HEK293 (cell line): ENCODE data around the gene GNG4.

ENCODE experiments used
- PRDM4 ChIP-seq: fragments of 450-650 bp; formaldehyde crosslinking; IDR thresholded peaks from 2 replicates; pipeline ENCODE4 v1.5.1; 2017; ENCODE audit warnings: missing biosample characterization, missing genetic modification characterization
- SALL2 ChIP-seq: fragments of 450-650 bp; formaldehyde crosslinking; IDR thresholded peaks from 2 replicates; pipeline ENCODE4 v1.5.0; 2017; ENCODE audit warnings: missing biosample characterization, mild to moderate bottlenecking, missing genetic modification characterization, borderline replicate concordance
- SP2 ChIP-seq: fragments of 450-650 bp; formaldehyde crosslinking; IDR thresholded peaks from 2 replicates; pipeline ENCODE4 v1.5.1; 2016; ENCODE audit warnings: missing biosample characterization, missing genetic modification characterization
- ZBTB10 ChIP-seq: fragments of 450-650 bp; formaldehyde crosslinking; IDR thresholded peaks from 2 replicates; pipeline ENCODE4 v1.5.1; 2016; ENCODE audit warnings: missing biosample characterization, missing genetic modification characterization
- ZBTB21 ChIP-seq: fragments of 450-650 bp; formaldehyde crosslinking; IDR thresholded peaks from 2 replicates; pipeline ENCODE4 v1.5.1; 2017; ENCODE audit warnings: missing biosample characterization, missing genetic modification characterization
- ZBTB48 ChIP-seq: fragments of 450-650 bp; formaldehyde crosslinking; IDR thresholded peaks from 2 replicates; pipeline ENCODE4 v1.5.1; 2016; ENCODE audit warnings: missing biosample characterization, missing genetic modification characterization
- ZFHX2 ChIP-seq: fragments of 450-650 bp; formaldehyde crosslinking; conservative IDR thresholded peaks from 2 replicates; pipeline ENCODE4 v1.5.1; 2016; ENCODE audit warnings: missing biosample characterization, missing genetic modification characterization
- ZFP41 ChIP-seq: fragments of 450-650 bp; formaldehyde crosslinking; IDR thresholded peaks from 2 replicates; pipeline ENCODE4 v1.5.1; 2016; ENCODE audit warnings: missing biosample characterization, missing genetic modification characterization, borderline replicate concordance
- ZNF155 ChIP-seq: fragments of 450-650 bp; formaldehyde crosslinking; IDR thresholded peaks from 2 replicates; pipeline ENCODE4 v1.5.1; 2016; ENCODE audit warnings: missing biosample characterization, missing genetic modification characterization
- ZNF175 ChIP-seq: fragments of 450-650 bp; formaldehyde crosslinking; IDR thresholded peaks from 2 replicates; pipeline ENCODE4 v1.5.1; 2016; ENCODE audit warnings: missing biosample characterization, missing genetic modification characterization
- ZNF184 ChIP-seq: fragments of 450-650 bp; IDR thresholded peaks from 2 replicates; pipeline ENCODE4 v1.5.1; 2018; ENCODE audit warnings: missing biosample characterization, mild to moderate bottlenecking, missing genetic modification characterization
- ZNF202 ChIP-seq: fragments of 450-650 bp; formaldehyde crosslinking; IDR thresholded peaks from 2 replicates; pipeline ENCODE4 v1.5.1; 2016; ENCODE audit warnings: missing biosample characterization, missing genetic modification characterization, borderline replicate concordance
- ZNF221 ChIP-seq: fragments of 450-650 bp; formaldehyde crosslinking; IDR thresholded peaks from 2 replicates; pipeline ENCODE4 v1.5.1; 2017; ENCODE audit warnings: missing biosample characterization, missing genetic modification characterization, borderline replicate concordance
- ZNF223 ChIP-seq: fragments of 450-650 bp; formaldehyde crosslinking; IDR thresholded peaks from 2 replicates; pipeline ENCODE4 v1.5.1; 2016; ENCODE audit warnings: missing biosample characterization, missing genetic modification characterization
- ZNF239 ChIP-seq: fragments of 450-650 bp; formaldehyde crosslinking; IDR thresholded peaks from 2 replicates; pipeline ENCODE4 v1.5.1; 2016; ENCODE audit warnings: missing biosample characterization, missing genetic modification characterization
- ZNF266 ChIP-seq: fragments of 450-650 bp; formaldehyde crosslinking; IDR thresholded peaks from 2 replicates; pipeline ENCODE4 v1.5.1; 2016; ENCODE audit warnings: missing biosample characterization, missing genetic modification characterization, low read depth
- ZNF292 ChIP-seq: fragments of 450-650 bp; formaldehyde crosslinking; IDR thresholded peaks from 2 replicates; pipeline ENCODE4 v1.5.1; 2016; ENCODE audit warnings: low read depth, missing biosample characterization, missing genetic modification characterization, borderline replicate concordance
- ZNF366 ChIP-seq: fragments of 450-650 bp; formaldehyde crosslinking; conservative IDR thresholded peaks from 2 replicates; pipeline ENCODE4 v1.5.1; 2016; ENCODE audit warnings: missing biosample characterization, missing genetic modification characterization
- ZNF394 ChIP-seq: fragments of 450-650 bp; formaldehyde crosslinking; IDR thresholded peaks from 2 replicates; pipeline ENCODE4 v1.5.1; 2016; ENCODE audit warnings: missing biosample characterization, missing genetic modification characterization, mild to moderate bottlenecking, moderate library complexity, borderline replicate concordance
- ZNF426 ChIP-seq: fragments of 450-650 bp; formaldehyde crosslinking; IDR thresholded peaks from 2 replicates; pipeline ENCODE4 v1.5.1; 2017; ENCODE audit warnings: missing biosample characterization, missing genetic modification characterization, mild to moderate bottlenecking, inconsistent platforms, moderate library complexity
- ZNF513 ChIP-seq: fragments of 450-650 bp; IDR thresholded peaks from 2 replicates; pipeline ENCODE4 v1.5.1; 2018; ENCODE audit warnings: missing biosample characterization, missing genetic modification characterization
- ZNF514 ChIP-seq: fragments of 450-650 bp; formaldehyde crosslinking; IDR thresholded peaks from 2 replicates; pipeline ENCODE4 v1.5.1; 2016; ENCODE audit warnings: missing biosample characterization, missing genetic modification characterization
- ZNF549 ChIP-seq: fragments of 450-650 bp; IDR thresholded peaks from 2 replicates; pipeline ENCODE4 v1.5.1; 2018; ENCODE audit warnings: missing biosample characterization, missing genetic modification characterization, mild to moderate bottlenecking, inconsistent platforms, moderate library complexity
- ZNF610 ChIP-seq: fragments of 450-650 bp; formaldehyde crosslinking; IDR thresholded peaks from 2 replicates; pipeline ENCODE4 v1.5.1; 2016; ENCODE audit warnings: missing biosample characterization, missing genetic modification characterization, borderline replicate concordance
- ZNF624 ChIP-seq: fragments of 450-650 bp; formaldehyde crosslinking; IDR thresholded peaks from 2 replicates; pipeline ENCODE4 v1.5.1; 2017; ENCODE audit warnings: missing biosample characterization, missing genetic modification characterization
- ZXDB ChIP-seq: fragments of 450-650 bp; formaldehyde crosslinking; IDR thresholded peaks from 2 replicates; pipeline ENCODE4 v1.5.1; 2016; ENCODE audit warnings: missing biosample characterization, missing genetic modification characterization
- TF ChIP-seq, protein P1 (sequence below): fragments of 450-650 bp; formaldehyde crosslinking; IDR thresholded peaks from 2 replicates; pipeline ENCODE4 v1.5.1; 2016; ENCODE audit warnings: missing biosample characterization, missing genetic modification characterization
- TF ChIP-seq, protein P2 (sequence below): fragments of 450-650 bp; formaldehyde crosslinking; IDR thresholded peaks from 2 replicates; pipeline ENCODE4 v1.5.1; 2016; ENCODE audit warnings: missing biosample characterization, missing genetic modification characterization

Gene GNG4

GRCh38 chr1:235503403-235504121, 146.0 kb downstream of the GNG4 start (continued):
- TF ChIP-seq ZNF239 (tag by site-specific recombination) (no peak), PRDM4 (tag by site-specific recombination) (no peak), ZNF155 (tag by site-specific recombination) (no peak), ZNF366 (tag by site-specific recombination) (no peak), ZFP41 (tag by site-specific recombination) (no peak), ZXDB (tag by site-specific recombination) (peak; percentile 66; the same call in 1 of the 2 replicates), ZBTB10 (tag by site-specific recombination) (no peak), ZNF221 (no peak), ZNF624 (no peak), ZNF514 (tag by site-specific recombination) (no peak), ZNF513 (0 out of 2 replicates have a peak, but pooled peaks have one; percentile 21), ZNF549 (tag by site-specific recombination) (no peak), ZNF610 (tag by site-specific recombination) (0 out of 2 replicates have a peak, but pooled peaks have one; percentile 48), ZNF175 (tag by site-specific recombination) (no peak), ZNF184 (no peak), ZBTB21 (tag by site-specific recombination) (0 out of 2 replicates have a peak, but pooled peaks have one; percentile 17), SP2 (tag by site-specific recombination) (no peak), ZNF292 (tag by site-specific recombination) (no peak), ZNF426 (tag by site-specific recombination) (no peak), ZBTB48 (tag by site-specific recombination) (no peak), ZNF202 (no peak), SALL2 (tag by site-specific recombination) (no peak), ZNF266 (tag by site-specific recombination) (no peak), ZNF223 (tag by site-specific recombination) (no peak), ZNF394 (tag by site-specific recombination) (no peak), ZFHX2 (tag by site-specific recombination) (no peak)
- TF ChIP-seq, protein P1, sequence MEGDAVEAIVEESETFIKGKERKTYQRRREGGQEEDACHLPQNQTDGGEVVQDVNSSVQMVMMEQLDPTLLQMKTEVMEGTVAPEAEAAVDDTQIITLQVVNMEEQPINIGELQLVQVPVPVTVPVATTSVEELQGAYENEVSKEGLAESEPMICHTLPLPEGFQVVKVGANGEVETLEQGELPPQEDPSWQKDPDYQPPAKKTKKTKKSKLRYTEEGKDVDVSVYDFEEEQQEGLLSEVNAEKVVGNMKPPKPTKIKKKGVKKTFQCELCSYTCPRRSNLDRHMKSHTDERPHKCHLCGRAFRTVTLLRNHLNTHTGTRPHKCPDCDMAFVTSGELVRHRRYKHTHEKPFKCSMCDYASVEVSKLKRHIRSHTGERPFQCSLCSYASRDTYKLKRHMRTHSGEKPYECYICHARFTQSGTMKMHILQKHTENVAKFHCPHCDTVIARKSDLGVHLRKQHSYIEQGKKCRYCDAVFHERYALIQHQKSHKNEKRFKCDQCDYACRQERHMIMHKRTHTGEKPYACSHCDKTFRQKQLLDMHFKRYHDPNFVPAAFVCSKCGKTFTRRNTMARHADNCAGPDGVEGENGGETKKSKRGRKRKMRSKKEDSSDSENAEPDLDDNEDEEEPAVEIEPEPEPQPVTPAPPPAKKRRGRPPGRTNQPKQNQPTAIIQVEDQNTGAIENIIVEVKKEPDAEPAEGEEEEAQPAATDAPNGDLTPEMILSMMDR (tag by site-specific recombination) = no peak
- TF ChIP-seq, protein P2, sequence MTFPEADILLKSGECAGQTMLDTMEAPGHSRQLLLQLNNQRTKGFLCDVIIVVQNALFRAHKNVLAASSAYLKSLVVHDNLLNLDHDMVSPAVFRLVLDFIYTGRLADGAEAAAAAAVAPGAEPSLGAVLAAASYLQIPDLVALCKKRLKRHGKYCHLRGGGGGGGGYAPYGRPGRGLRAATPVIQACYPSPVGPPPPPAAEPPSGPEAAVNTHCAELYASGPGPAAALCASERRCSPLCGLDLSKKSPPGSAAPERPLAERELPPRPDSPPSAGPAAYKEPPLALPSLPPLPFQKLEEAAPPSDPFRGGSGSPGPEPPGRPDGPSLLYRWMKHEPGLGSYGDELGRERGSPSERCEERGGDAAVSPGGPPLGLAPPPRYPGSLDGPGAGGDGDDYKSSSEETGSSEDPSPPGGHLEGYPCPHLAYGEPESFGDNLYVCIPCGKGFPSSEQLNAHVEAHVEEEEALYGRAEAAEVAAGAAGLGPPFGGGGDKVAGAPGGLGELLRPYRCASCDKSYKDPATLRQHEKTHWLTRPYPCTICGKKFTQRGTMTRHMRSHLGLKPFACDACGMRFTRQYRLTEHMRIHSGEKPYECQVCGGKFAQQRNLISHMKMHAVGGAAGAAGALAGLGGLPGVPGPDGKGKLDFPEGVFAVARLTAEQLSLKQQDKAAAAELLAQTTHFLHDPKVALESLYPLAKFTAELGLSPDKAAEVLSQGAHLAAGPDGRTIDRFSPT (tag by site-specific recombination) = peak; percentile 47
